Mononuclear cell (primary cell): ENCODE results near the gene BCL2L11. TPM values are rescaled to one million over a fixed set of nuclear protein-coding genes. Genes with fewer than 3 reads are reported as not detected.
"Not testable (repeated sequence)": the region's sequence is repeated elsewhere in the genome, so short reads cannot be mapped to it uniquely, and the experiment has no call there.

Experiments used
- H3K27me3 ChIP-seq: 2 replicates; pipeline ENCODE4 v1.6.0; 2011; ENCODE audit warnings: low read length, control low read depth; ENCODE audit not compliant: insufficient read depth
- H3K4me1 ChIP-seq: 2 replicates; pipeline ENCODE4 v1.5.1; 2011; ENCODE audit warnings: mild to moderate bottlenecking, low read length, control low read depth; ENCODE audit not compliant: insufficient read depth
- H3K4me3 ChIP-seq: 2 replicates; pipeline ENCODE4 v1.5.1; 2011; ENCODE audit warnings: mild to moderate bottlenecking, low read length, moderate library complexity
- H3K9me3 ChIP-seq: 2 replicates; pipeline ENCODE4 v1.5.1; 2011; ENCODE audit warnings: low read depth, mild to moderate bottlenecking, control low read depth, low read length
- total RNA-seq: library from RNA; depleted of rRNA; stranded (reverse); fragments of >200 nt; gene quantifications from one replicate; pipeline ENCODE4 v1.2.3, GENCODE V29; 2012

Gene BCL2L11, protein sequence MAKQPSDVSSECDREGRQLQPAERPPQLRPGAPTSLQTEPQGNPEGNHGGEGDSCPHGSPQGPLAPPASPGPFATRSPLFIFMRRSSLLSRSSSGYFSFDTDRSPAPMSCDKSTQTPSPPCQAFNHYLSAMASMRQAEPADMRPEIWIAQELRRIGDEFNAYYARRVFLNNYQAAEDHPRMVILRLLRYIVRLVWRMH
- 53.2 TPM for total RNA-seq

DNA sequence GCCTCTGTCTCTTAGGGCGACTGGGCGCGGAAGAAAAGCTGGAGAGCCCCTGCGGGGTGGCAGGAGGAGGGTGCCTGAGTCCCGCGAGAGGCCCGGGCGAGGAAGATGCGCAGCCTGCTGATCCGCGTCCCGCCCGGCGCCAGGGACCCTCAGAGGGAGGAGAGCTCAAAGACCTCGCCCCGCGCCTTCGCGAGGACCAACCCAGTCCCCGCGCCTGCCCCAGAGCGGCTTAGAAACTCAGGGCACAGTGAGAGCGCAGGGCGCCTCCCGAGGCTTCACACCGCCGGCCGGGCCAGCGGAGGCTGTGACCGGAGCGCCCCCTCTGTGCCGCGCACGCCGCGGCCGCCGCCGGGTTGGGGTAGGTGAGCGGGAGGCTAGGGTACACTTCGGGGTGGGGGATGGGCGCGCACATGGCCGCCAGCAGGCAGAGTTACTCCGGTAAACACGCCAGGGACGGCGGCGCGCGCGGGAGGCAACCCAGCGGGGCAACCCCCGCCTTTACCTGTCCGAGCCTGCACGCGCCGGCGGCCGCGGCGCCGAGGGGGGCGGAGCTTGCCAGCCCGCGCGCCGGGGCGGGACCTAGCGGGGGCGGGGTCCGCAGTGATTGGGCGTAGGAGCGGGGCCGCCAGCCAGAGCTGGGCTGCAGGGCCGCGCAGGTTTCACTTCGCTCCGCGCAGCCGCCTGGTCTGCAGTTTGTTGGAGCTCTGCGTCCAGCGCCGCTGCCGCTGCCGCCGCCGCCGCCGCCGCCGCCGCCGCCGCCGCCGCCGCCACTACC is at the start of gene BCL2L11:
Gene BCL2L11, plus strand, starts transcription at position 662 of the 775 bp plus-strand sequence. CDS start 2,832 bp downstream, outside the sequence.
- H3K4me3 ChIP-seq, result peak within 1 kb of the TSS; percentile 78
- peaks cover 60% of the 10 kb centered on the region for H3K4me1 ChIP-seq
- no peaks in the 10 kb centered on the region for H3K9me3 ChIP-seq
- peaks cover 53% of the 10 kb centered on the region for H3K27me3 ChIP-seq

GRCh38 chr2:111071600-111072171 is 49.0 kb upstream of the BCL2L11 start:
- Histone ChIP-seq H3K9me3 (peaks cover 27% of the 10 kb centered on the region), H3K27me3 (no peaks in the 10 kb centered on the region), H3K4me3 (no peak overlapping the region), H3K4me1 (peaks cover 6% of the 10 kb centered on the region)

GRCh38 chr2:111072220-111072871 is 48.4 kb upstream of the BCL2L11 start:
- Histone ChIP-seq H3K4me1 (peaks cover 6% of the 10 kb centered on the region), H3K4me3 (no peak overlapping the region), H3K9me3 (peaks cover 27% of the 10 kb centered on the region), H3K27me3 (no peaks in the 10 kb centered on the region)

DNA sequence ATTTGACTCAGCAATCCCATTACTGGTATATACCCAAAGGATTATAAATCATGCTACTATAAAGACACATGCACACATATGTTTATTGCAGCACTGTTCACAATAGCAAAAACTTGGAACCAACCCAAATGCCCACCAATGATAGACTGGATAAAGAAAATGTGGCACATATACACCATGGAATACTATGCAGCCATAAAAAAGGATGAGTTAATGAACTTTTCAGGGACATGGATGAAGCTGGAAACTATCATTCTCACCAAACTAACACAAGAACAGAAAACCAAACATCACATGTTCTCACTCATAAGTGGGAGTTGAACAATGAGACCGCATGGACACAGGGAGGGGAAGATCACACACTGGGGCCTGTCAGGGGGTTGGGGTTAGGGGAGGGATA is 38.1 kb upstream of the BCL2L11 start:
- not testable (repeated sequence) for H3K4me3 ChIP-seq, H3K9me3 ChIP-seq, H3K4me1 ChIP-seq, H3K27me3 ChIP-seq

GRCh38 chr2:111091811-111092211 is 28.9 kb upstream of the BCL2L11 start:
- Histone ChIP-seq H3K27me3 (no peaks in the 10 kb centered on the region), H3K9me3 (no peaks in the 10 kb centered on the region), H3K4me3 (no peak overlapping the region), H3K4me1 (no peaks in the 10 kb centered on the region)

DNA sequence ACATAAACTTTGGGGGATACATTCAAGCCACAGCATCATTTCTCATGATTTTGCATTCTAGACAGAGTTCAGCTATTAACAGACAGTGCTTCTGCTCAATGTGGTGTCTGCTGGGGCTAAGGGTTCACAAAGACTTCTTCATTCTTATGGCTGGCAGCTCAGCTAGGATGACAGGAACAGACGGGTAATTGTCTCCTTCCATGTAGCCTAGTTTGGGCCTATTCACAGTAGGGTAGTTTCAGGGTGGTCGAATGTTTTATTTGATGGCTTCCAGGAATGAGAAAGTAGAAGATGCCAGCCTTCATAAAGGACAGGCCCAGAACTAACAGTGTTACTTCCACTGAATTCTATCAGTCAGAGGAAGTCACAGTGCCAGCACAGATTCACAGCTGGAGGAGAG is 26.0 kb upstream of the BCL2L11 start:
- Histone ChIP-seq H3K9me3 (no peaks in the 10 kb centered on the region), H3K4me1 (no peaks in the 10 kb centered on the region), H3K27me3 (no peaks in the 10 kb centered on the region), H3K4me3 (no peak overlapping the region)

- Histone ChIP-seq H3K4me1 (peaks cover 6% of the 10 kb centered on the region), H3K27me3 (no peaks in the 10 kb centered on the region), H3K9me3 (no peaks in the 10 kb centered on the region), H3K4me3 (no peak overlapping the region)
These were observed 25.3 kb upstream of the BCL2L11 start for GRCh38 chr2:111095434-111095833.

DNA sequence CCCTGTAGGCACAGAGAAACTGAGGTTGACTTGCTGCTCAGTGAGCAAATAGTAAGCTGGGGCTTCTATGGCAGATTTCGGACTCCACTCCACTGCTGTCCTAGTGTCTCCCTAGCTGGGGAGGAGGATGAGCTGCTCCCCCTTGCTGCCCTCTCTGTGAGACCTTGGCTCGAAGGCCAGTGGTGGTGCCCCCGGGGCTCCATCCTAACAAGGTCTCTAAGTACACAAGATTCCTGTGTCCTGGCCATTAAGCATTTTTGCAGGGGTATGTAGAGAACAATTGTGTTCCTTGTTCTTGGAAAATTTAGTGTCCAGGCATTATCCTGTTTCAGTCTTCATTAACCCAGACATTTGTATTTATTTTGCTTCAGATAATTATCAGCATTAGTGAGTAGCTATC is 21.3 kb upstream of the BCL2L11 start:
- no peaks in the 10 kb centered on the region for H3K9me3 ChIP-seq
- H3K4me3 ChIP-seq, result no peak overlapping the region
- no peaks in the 10 kb centered on the region for H3K27me3 ChIP-seq
- peaks cover 11% of the 10 kb centered on the region for H3K4me1 ChIP-seq

DNA sequence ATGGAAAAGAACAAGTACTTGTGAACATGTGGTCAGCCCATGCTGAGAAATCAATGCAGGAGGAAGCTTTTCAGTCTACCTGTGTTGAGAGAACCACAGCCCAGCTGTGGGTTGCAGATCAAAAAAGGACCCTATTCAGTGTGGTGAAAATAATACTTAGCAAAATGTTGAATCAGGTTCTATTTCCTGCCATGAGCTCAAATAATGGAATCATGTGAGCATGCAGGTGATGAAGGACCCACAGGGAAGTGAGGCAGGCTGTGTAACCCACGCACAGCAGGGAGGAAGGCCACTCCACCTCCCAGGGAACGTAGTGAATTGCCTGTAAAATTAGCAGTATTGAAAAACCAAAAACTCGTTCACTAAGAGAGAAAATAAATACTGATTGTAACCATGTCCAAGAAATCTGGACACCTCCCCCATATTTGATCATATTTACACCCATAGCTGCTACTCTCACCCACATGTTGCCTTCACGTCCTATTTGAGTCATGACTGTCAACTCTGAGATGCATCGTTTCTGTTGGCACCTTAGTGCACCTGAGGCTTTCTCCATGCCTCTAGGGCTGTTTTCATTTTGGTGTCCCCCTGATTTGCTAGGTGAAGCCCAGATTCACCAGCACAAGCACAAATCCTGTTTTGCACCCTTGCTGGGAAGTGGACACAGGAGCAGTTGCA is 20.5 kb upstream of the BCL2L11 start:
- Histone ChIP-seq H3K27me3 (no peaks in the 10 kb centered on the region), H3K4me1 (peaks cover 11% of the 10 kb centered on the region), H3K4me3 (no peak overlapping the region), H3K9me3 (no peaks in the 10 kb centered on the region)

DNA sequence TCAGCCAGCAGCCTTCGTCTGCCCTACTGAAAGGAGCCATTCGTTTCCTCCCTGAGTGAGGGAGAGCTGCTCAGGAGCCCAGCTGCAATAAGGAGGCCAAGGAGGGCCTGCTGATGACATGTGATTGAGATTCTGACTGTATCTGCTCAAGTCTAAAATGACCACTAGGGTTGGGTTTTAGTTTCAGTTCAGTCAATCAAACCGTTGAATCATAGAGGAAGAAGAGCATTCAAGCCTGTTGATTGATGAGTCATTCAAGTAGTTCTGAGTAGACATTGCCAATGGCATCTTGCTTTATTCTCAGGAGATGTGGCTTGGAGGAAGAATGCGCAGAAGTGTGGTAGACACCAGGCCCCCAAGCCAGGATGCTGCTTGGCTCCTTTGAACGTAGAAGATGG is 19.9 kb upstream of the BCL2L11 start:
- Histone ChIP-seq H3K27me3 (peaks cover under 1% of the 10 kb centered on the region), H3K4me1 (peaks cover 11% of the 10 kb centered on the region), H3K9me3 (no peaks in the 10 kb centered on the region), H3K4me3 (no peak overlapping the region)

- H3K9me3 ChIP-seq, result no peaks in the 10 kb centered on the region
- peaks cover 2% of the 10 kb centered on the region for H3K27me3 ChIP-seq
- H3K4me3 ChIP-seq, result no peak overlapping the region
- peaks cover 11% of the 10 kb centered on the region for H3K4me1 ChIP-seq
These were observed 19.1 kb upstream of the BCL2L11 start for GRCh38 chr2:111101592-111101991.

- H3K4me3 ChIP-seq, result no peak overlapping the region
- no peaks in the 10 kb centered on the region for H3K9me3 ChIP-seq
- peaks cover 2% of the 10 kb centered on the region for H3K27me3 ChIP-seq
- H3K4me1 ChIP-seq, result peaks cover 11% of the 10 kb centered on the region
These were observed 18.5 kb upstream of the BCL2L11 start for GRCh38 chr2:111102216-111102615.

DNA sequence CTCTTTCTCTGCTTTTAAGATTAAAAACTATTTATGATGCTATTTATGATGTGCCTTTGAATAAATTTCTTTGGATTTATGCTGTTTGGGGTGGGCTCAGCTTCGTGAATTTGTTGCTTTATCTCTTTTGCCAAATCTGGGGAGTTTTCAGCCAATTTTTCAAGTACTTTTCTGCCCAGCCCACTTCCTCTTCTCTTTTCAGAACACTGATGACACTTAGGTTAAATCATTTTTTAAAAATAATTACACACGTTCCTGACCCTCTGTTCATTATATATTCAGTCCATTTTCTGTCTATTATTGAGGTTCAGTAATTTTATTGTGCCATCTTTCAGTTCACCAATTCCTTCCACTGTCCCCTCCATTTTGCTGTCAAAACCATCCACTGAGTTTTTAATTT is 14.8 kb upstream of the BCL2L11 start:
- Histone ChIP-seq H3K27me3 (peaks cover 9% of the 10 kb centered on the region), H3K4me3 (no peak overlapping the region), H3K4me1 (peaks cover under 1% of the 10 kb centered on the region), H3K9me3 (no peaks in the 10 kb centered on the region)

GRCh38 chr2:111106706-111107105 is 14.0 kb upstream of the BCL2L11 start:
- H3K4me1 ChIP-seq, result no peaks in the 10 kb centered on the region
- no peak overlapping the region for H3K4me3 ChIP-seq
- H3K27me3 ChIP-seq, result peaks cover 9% of the 10 kb centered on the region
- H3K9me3 ChIP-seq, result no peaks in the 10 kb centered on the region
